Measurements from ENCODE around the gene CALML6.
A peak's percentile ranks its signal among the peaks of the same experiment; 100 is the strongest.

Gene CALML6

GRCh38 chr1:1892079-1892762 is 22.8 kb upstream of the CALML6 start:
- no peak for DNase-seq

- DNase-seq, result no peak
Observed at GRCh38 chr1:1892763-1893120, 22.3 kb upstream of the CALML6 start.

- DNase-seq, result no peak
Observed at GRCh38 chr1:1893291-1893985, 21.6 kb upstream of the CALML6 start.

- DNase-seq, result no peak
Observed at GRCh38 chr1:1893997-1894353, 21.1 kb upstream of the CALML6 start.

DNA sequence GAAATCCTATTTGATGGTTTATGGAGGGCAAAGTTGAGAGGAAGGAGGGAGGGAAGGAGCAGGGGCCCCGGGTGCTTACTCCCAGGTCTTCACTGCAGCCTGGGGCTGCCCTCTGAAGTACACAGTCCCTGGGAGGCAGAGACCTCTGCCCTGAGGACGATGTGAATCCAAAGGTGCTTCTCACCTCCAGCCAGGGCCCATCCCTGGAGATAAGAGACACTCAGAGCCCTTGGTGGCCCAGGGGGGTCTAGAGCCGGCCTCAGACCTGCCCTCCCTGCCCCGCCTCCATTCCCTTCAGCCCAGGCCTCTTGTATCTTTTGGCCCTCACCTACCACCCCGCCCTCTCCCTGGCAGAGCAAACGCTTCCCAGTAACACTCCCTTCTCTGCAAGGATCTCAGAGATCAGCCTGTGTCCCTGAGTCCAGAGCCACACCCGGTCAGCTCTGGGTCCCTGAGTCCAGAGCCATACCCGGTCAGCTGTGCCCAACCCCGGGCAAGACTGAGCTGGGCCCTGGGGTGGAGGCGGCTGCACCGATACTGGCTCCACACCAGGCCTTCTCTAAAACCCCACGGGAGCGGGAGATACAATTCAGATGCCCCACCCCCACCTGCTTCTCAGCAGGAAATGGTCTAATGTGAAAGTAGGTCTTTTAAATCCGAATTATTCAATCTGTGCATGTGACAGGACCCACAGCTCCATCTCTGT is 20.6 kb upstream of the CALML6 start:
- no peak for DNase-seq

GRCh38 chr1:1895060-1895418 is 20.0 kb upstream of the CALML6 start:
- no peak for DNase-seq

DNA sequence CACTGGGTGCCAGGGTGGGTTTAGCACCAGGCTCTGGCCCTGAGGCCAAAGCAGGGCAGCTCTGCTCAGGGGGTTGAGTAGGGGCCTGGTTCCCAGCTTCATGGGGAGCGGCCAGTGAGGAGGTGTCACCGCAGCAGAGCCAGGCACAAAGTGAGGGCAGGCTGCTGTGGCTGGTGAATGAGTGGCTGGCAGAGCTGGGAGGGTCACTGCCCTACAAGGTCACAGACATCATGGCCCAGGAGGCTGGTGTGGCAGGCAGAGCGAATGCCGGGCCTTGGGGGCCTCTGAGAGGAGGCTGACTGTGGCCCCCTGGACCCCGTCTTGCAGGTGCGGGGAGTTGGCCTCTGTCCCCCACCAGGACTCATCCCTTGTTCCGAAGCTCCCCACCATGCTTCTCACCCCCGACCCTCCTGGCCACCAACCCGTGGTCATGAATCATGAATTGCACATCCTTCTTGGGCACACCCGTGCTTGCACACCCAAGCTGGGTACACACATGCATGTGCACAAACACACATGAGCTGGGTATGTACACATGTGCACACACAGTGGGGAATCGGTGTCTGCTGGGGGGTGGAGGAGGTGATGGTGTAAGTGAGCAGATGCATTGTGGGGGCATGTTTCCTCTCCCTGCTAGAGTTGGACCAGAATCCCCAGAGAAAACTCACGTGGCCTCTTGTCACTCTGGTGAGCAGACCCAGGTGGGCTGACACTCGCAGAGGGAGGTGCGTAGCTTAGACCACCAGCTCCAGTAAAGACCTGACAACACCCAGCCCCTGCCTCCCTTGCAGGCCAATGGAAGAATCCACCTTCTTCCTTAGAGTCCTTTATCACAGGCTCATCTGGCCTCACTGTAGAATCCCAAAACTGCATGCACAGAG is 19.4 kb upstream of the CALML6 start:
- DNase-seq, result no peak

DNA sequence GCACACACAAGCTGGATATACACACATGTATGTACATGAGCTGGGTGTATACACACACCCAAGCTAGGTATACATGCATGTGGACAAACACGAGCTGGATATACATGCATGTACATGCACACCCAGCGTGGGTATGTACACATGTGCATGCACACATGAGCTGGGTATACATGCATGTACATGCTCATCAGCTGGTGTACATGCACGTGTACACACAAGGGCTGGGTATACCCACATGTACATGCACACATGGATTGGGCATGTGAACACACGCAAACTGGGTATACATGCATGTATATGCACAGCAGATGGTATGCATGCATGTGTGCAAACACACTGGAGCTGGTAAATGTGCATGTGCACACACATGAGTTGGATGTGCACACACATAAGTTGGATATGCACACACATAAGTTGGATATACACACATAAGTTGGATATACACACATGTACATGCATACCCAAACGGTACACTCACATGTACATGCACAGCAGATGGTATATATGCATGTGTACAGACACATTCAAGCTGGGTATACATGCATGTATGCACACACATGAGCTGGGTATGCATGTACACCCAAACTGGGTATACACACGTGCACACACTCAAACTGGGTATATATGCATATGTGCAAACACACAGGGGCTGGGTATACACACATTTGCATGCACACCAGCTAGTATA is 16.7 kb upstream of the CALML6 start:
- DNase-seq, result no peak

GRCh38 chr1:1899266-1899966 is 15.6 kb upstream of the CALML6 start:
- no peak for DNase-seq

DNA sequence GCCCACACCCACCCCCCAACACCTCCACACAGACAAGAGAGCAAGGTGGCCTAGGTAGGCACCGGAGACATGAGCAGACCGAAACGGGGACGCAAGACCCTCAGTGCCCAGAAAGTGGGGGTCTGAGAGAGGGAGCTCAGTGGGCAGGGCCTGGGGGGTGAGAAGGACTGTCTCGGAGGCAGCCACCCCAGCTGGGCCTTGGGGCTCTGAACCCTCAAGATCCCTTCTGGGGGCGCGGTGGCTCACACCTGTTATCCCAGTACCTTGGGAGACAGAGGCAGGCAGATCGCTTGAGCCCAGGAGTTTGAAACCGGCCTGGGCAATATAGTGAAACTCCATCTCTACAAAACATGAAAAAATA is 15.1 kb upstream of the CALML6 start:
- DNase-seq, result no peak

GRCh38 chr1:1900883-1901640 is 14.0 kb upstream of the CALML6 start:
- DNase-seq, result no peak

- no peak for DNase-seq
Observed at GRCh38 chr1:1901641-1902294, 13.3 kb upstream of the CALML6 start.

GRCh38 chr1:1903224-1903623 is 11.8 kb upstream of the CALML6 start:
- DNase-seq, result no peak

GRCh38 chr1:1906185-1907097 is 8.6 kb upstream of the CALML6 start:
- peak; percentile 64 for DNase-seq

- DNase-seq, result peak; percentile 31
Observed at GRCh38 chr1:1907098-1907736, 7.8 kb upstream of the CALML6 start.

DNA sequence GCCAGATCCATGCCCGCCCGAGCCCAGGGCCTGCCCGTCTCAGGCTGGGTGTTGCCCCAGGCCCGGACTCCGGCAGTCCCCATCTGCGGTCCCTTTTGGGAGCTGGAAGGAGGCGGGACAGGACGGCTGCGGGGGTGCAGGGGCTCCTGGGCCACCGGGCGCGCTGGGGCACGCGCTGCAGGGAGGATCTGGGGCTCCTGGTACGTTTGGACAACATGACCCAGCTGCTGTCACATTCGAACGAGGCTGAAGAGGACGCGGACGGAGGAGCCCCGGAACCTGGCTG is 6.6 kb upstream of the CALML6 start:
- no peak for DNase-seq

GRCh38 chr1:1910033-1910465 is 5.0 kb upstream of the CALML6 start:
- DNase-seq, result no peak

- no peak for DNase-seq
Observed at GRCh38 chr1:1910651-1911331, 4.3 kb upstream of the CALML6 start.

All from fibroblast of skin of abdomen (primary cell).